Measurements from ENCODE around the gene CCDC86. TPM values are rescaled to one million over a fixed set of nuclear protein-coding genes. Genes with fewer than 3 reads are reported as not detected.
A peak's percentile ranks its signal among the peaks of the same experiment; 100 is the strongest.

The CCDC86 gene
- total and polyA plus RNA-seq, 5 donors = 6.5 to 12.5 (median 7.8) TPM

- intact Hi-C loops (cut with DNase I) = loop anchor here (5.0 to 10.0 kb wide), 6 partner anchors 56 to 356 kb away; no protein-coding TSS in a partner anchor
- no peak for ATAC-seq
- no peaks in the 10 kb centered on the region for H3K27me3 ChIP-seq (ENCODE audit: control insufficient read depth, insufficient read depth)
Observed at GRCh38 chr11:60831501-60832079, 10.3 kb upstream of the CCDC86 start.

GRCh38 chr11:60834742-60835533 is 7.0 kb upstream of the CCDC86 start:
- H3K9me3 ChIP-seq (ENCODE audit: control insufficient read depth, low read length) = no peaks in the 10 kb centered on the region
- 54% methylated on average over 7 of the region's 7 CpGs for WGBS

More at GRCh38 chr11:60831501-60832079, 10.3 kb upstream of the CCDC86 start:
- DNase-seq = no peak
- whole genome bisulfite sequencing = 44% methylated on average over 7 of the region's 7 CpGs
- Histone ChIP-seq H3K4me3 (ENCODE audit: low read length) (no peak overlapping the region), H3K9me3 (ENCODE audit: control insufficient read depth, low read length) (no peaks in the 10 kb centered on the region), H3K4me1 (ENCODE audit: control insufficient read depth, insufficient read depth, low read length) (no peaks in the 10 kb centered on the region), H3K27ac (ENCODE audit: low read length) (no peak overlapping the region)

GRCh38 chr11:60835534-60835846 is 6.4 kb upstream of the CCDC86 start:
- ATAC-seq = no peak
- Histone ChIP-seq H3K4me3 (ENCODE audit: low read length) (no peak overlapping the region), H3K4me1 (ENCODE audit: control insufficient read depth, insufficient read depth, low read length) (peaks cover 1% of the 10 kb centered on the region), H3K27ac (ENCODE audit: low read length) (no peak overlapping the region), H3K27me3 (ENCODE audit: control insufficient read depth, insufficient read depth) (no peaks in the 10 kb centered on the region), H3K9me3 (ENCODE audit: control insufficient read depth, low read length) (no peaks in the 10 kb centered on the region)
- intact Hi-C loops (cut with DNase I) = loop anchor here in 3 of 4 donors (5.0 to 10.0 kb wide), 3 partner anchors 67 to 349 kb away; no protein-coding TSS in a partner anchor
- DNase-seq = no peak
- WGBS = 74% methylated on average over 3 of the region's 3 CpGs

More at GRCh38 chr11:60834742-60835533, 7.0 kb upstream of the CCDC86 start:
- Histone ChIP-seq H3K27ac (ENCODE audit: low read length) (no peak overlapping the region), H3K27me3 (ENCODE audit: control insufficient read depth, insufficient read depth) (no peaks in the 10 kb centered on the region), H3K4me1 (ENCODE audit: control insufficient read depth, insufficient read depth, low read length) (no peaks in the 10 kb centered on the region), H3K4me3 (ENCODE audit: low read length) (no peak overlapping the region)
- ATAC-seq (no peak), DNase-seq (peak in 1 of 3 donors; percentile 2)
- intact Hi-C loops (cut with DNase I) = loop anchor here (5.0 to 10.0 kb wide), 6 partner anchors 52 to 352 kb away; no protein-coding TSS in a partner anchor

GRCh38 chr11:60836866-60837515 is 4.9 kb upstream of the CCDC86 start:
- peaks cover 10% of the 10 kb centered on the region for H3K4me1 ChIP-seq (ENCODE audit: control insufficient read depth, insufficient read depth, low read length)
- no peak overlapping the region for H3K4me3 ChIP-seq (ENCODE audit: low read length)
- no peak overlapping the region for H3K27ac ChIP-seq (ENCODE audit: low read length)
- 60% methylated on average over 9 of the region's 9 CpGs for WGBS
- no peak for DNase-seq
- H3K9me3 ChIP-seq (ENCODE audit: control insufficient read depth, low read length) = no peaks in the 10 kb centered on the region
- no peaks in the 10 kb centered on the region for H3K27me3 ChIP-seq (ENCODE audit: control insufficient read depth, insufficient read depth)
- no peak for ATAC-seq
- intact Hi-C loops (cut with DNase I) = loop anchor here in 3 of 4 donors (5.0 to 10.0 kb wide), 3 partner anchors 65 to 348 kb away; no protein-coding TSS in a partner anchor

- peak in 1 of 3 donors; percentile 20 for DNase-seq
- Histone ChIP-seq H3K27ac (ENCODE audit: low read length) (no peak overlapping the region), H3K4me1 (ENCODE audit: control insufficient read depth, insufficient read depth, low read length) (peaks cover 10% of the 10 kb centered on the region), H3K4me3 (ENCODE audit: low read length) (no peak overlapping the region), H3K27me3 (ENCODE audit: control insufficient read depth, insufficient read depth) (no peaks in the 10 kb centered on the region), H3K9me3 (ENCODE audit: control insufficient read depth, low read length) (no peaks in the 10 kb centered on the region)
- intact Hi-C loops (cut with DNase I) = loop anchor here in 3 of 4 donors (5.0 to 10.0 kb wide), 3 partner anchors 64 to 347 kb away; no protein-coding TSS in a partner anchor
- WGBS = 79% methylated on average over 7 of the region's 7 CpGs
- ATAC-seq = no peak
Observed at GRCh38 chr11:60838132-60838531, 3.8 kb upstream of the CCDC86 start.

DNA sequence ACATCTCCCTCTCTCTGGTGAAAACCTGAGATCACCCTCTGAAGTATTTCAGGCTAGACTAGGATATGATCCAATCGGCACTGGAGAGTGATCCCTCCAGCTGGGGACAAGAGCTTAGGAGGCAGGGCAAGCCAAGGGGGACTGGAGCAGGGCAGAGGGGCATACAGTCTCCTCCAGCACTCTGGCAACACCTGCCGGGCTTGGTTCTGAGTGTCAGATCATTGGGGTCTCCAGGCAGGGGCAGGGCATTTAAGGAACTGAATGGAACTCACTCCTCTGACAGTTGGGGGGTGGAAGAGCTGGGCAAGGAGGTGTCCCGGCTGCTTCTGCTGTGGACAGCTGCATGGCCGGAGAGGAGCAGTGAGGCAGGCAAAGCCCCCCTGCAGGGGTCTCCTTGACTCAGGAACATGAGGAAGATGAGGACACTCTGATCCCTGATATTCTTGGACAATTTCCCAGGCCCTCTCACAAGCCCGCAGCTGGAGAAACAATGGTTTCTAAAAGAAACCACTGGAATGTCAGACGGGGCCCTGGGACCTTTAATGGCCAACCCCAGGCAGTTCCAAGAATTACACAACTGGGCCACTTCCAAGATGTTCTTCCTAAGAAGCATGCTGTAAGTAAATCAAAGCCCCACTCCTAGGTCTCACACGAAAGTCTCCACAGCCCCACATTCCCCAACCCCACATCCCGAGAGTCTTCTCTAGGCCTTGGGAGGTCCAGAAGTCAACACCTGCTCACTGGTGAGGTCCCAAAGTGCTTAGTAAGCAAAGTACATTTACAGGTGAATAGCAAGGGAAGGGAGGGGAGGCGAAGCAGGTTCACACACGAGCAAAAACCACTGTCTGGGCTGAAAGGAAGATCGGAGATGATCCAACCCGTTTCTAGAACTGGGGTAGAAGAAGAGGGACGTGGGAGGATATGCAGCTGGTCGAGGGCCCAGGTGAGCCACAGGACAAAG is 1.2 kb upstream of the CCDC86 start:
- intact Hi-C loops (cut with DNase I) = no loop called here
- Histone ChIP-seq H3K4me3 (ENCODE audit: low read length) (no peak overlapping the region), H3K4me1 (ENCODE audit: control insufficient read depth, insufficient read depth, low read length) (peaks cover 14% of the 10 kb centered on the region)

GRCh38 chr11:60842668-60843600 is 1.0 kb downstream of the CCDC86 start:
- DNase-seq (no peak), ATAC-seq (no peak)
- H3K4me3 ChIP-seq (ENCODE audit: low read length) = peak overlapping the region; percentile 64
- WGBS = 16% methylated on average over 23 of the region's 23 CpGs
- no peaks in the 10 kb centered on the region for H3K27me3 ChIP-seq (ENCODE audit: control insufficient read depth, insufficient read depth)
- intact Hi-C loops (cut with DNase I) = no loop called here
- no peaks in the 10 kb centered on the region for H3K9me3 ChIP-seq (ENCODE audit: control insufficient read depth, low read length)
- H3K4me1 ChIP-seq (ENCODE audit: control insufficient read depth, insufficient read depth, low read length) = peaks cover 14% of the 10 kb centered on the region
- H3K27ac ChIP-seq (ENCODE audit: low read length) = no peak overlapping the region

More for the DNA sequence above, 1.2 kb upstream of the CCDC86 start:
- peak overlapping the region; percentile 42 for H3K27ac ChIP-seq (ENCODE audit: low read length)
- ATAC-seq (peak; percentile 18 to 51), DNase-seq (peak in 2 of 3 donors; percentile 45 to 66)
- 61% methylated on average over 14 of the region's 14 CpGs for WGBS
- H3K9me3 ChIP-seq (ENCODE audit: control insufficient read depth, low read length) = no peaks in the 10 kb centered on the region
- no peaks in the 10 kb centered on the region for H3K27me3 ChIP-seq (ENCODE audit: control insufficient read depth, insufficient read depth)

- Histone ChIP-seq H3K4me1 (ENCODE audit: control insufficient read depth, insufficient read depth, low read length) (peaks cover 14% of the 10 kb centered on the region), H3K4me3 (ENCODE audit: low read length) (no peak overlapping the region), H3K27ac (ENCODE audit: low read length) (no peak overlapping the region), H3K27me3 (ENCODE audit: control insufficient read depth, insufficient read depth) (no peaks in the 10 kb centered on the region), H3K9me3 (ENCODE audit: control insufficient read depth, low read length) (no peaks in the 10 kb centered on the region)
- intact Hi-C loops (cut with DNase I) = no loop called here
- 60% methylated on average over 10 of the region's 10 CpGs for WGBS
- DNase-seq (no peak), ATAC-seq (no peak)
Observed at GRCh38 chr11:60844045-60844869, 2.3 kb downstream of the CCDC86 start.

GRCh38 chr11:60844870-60845221 is 2.9 kb downstream of the CCDC86 start:
- Histone ChIP-seq H3K4me3 (ENCODE audit: low read length) (no peak overlapping the region), H3K4me1 (ENCODE audit: control insufficient read depth, insufficient read depth, low read length) (peaks cover 14% of the 10 kb centered on the region), H3K27me3 (ENCODE audit: control insufficient read depth, insufficient read depth) (no peaks in the 10 kb centered on the region), H3K9me3 (ENCODE audit: control insufficient read depth, low read length) (no peaks in the 10 kb centered on the region), H3K27ac (ENCODE audit: low read length) (no peak overlapping the region)
- intact Hi-C loops (cut with DNase I) = no loop called here
- 40% methylated on average over 4 of the region's 4 CpGs for WGBS
- ATAC-seq (no peak), DNase-seq (no peak)

All from right cardiac atrium (tissue), 5 donors.